ENCODE measurements around the gene NXPH4.
A peak's percentile ranks its signal among the peaks of the same experiment; 100 is the strongest.

Gene NXPH4

GRCh38 chr12:57221169-57221917, 4.7 kb downstream of the NXPH4 start:
- no peak for DNase-seq

- DNase-seq, result no peak
These were observed 5.9 kb downstream of the NXPH4 start for GRCh38 chr12:57222286-57223190.

GRCh38 chr12:57223191-57224165, 6.9 kb downstream of the NXPH4 start:
- no peak for DNase-seq

- no peak for DNase-seq
These were observed 7.8 kb downstream of the NXPH4 start for GRCh38 chr12:57224278-57224972.

- peak; percentile 76 for DNase-seq
These were observed 8.5 kb downstream of the NXPH4 start for GRCh38 chr12:57224973-57225679.

GRCh38 chr12:57225680-57226210, 9.2 kb downstream of the NXPH4 start:
- no peak for DNase-seq

GRCh38 chr12:57226588-57227314, 10.2 kb downstream of the NXPH4 start:
- DNase-seq, result no peak

GRCh38 chr12:57227315-57228115, 10.9 kb downstream of the NXPH4 start:
- DNase-seq, result no peak

GRCh38 chr12:57229046-57229633, 12.5 kb downstream of the NXPH4 start:
- DNase-seq, result no peak

- DNase-seq, result peak; percentile 93
These were observed 13.2 kb downstream of the NXPH4 start, which contains the start of gene SHMT2 for GRCh38 chr12:57229634-57230380. SHMT2 (plus strand) TSS chr12:57229711; CDS start chr12:57229779, 68 bp downstream.

- DNase-seq, result no peak
These were observed 14.0 kb downstream of the NXPH4 start for GRCh38 chr12:57230381-57231155.

GRCh38 chr12:57231276-57232021, 14.9 kb downstream of the NXPH4 start:
- DNase-seq, result no peak

- no peak for DNase-seq
These were observed 15.7 kb downstream of the NXPH4 start for GRCh38 chr12:57232156-57232756.

GRCh38 chr12:57233357-57234232, 17.0 kb downstream of the NXPH4 start:
- DNase-seq, result no peak

- DNase-seq, result no peak
These were observed 17.6 kb downstream of the NXPH4 start for GRCh38 chr12:57234233-57234570.
